Pons (tissue), 1 donor: ENCODE measurements around the gene TYMP.
"Not testable (repeated sequence)": the region's sequence is repeated elsewhere in the genome, so short reads cannot be mapped to it uniquely, and the experiment has no call there.

Experiments
- DNase-seq: peaks from one replicate; pipeline ENCODE4 v3.0.0-alpha.2; 2016; ENCODE audit warnings: low spot score

Gene TYMP

GRCh38 chr22:50562523-50563412, 33.0 kb upstream of the TYMP start, which contains the start of gene SYCE3:
TSS of gene SYCE3 (minus strand) at chr22:50562919. CDS start at chr22:50556405, 6,514 bp downstream.
- peak; percentile 95 for DNase-seq

- no peak for DNase-seq
Measured at GRCh38 chr22:50561401-50562358, 31.9 kb upstream of the TYMP start.

GRCh38 chr22:50560034-50560433, 30.2 kb upstream of the TYMP start:
- no peak for DNase-seq

GRCh38 chr22:50556703-50557102, 26.9 kb upstream of the TYMP start:
- DNase-seq = no peak

- no peak for DNase-seq
Measured at GRCh38 chr22:50553310-50553709, 23.5 kb upstream of the TYMP start.

- DNase-seq = no peak
Measured at GRCh38 chr22:50551160-50551752, 21.4 kb upstream of the TYMP start.

GRCh38 chr22:50550395-50550794, 20.6 kb upstream of the TYMP start:
- no peak for DNase-seq

GRCh38 chr22:50548921-50549790, 19.3 kb upstream of the TYMP start:
- DNase-seq = no peak

- no peak for DNase-seq
Measured at GRCh38 chr22:50548040-50548920, 18.5 kb upstream of the TYMP start.

- DNase-seq = no peak
Measured at GRCh38 chr22:50547263-50547985, 17.6 kb upstream of the TYMP start.

- no peak for DNase-seq
Measured at GRCh38 chr22:50546326-50547262, 16.8 kb upstream of the TYMP start.

- no peak for DNase-seq
Measured at GRCh38 chr22:50545522-50546325, 15.9 kb upstream of the TYMP start, which contains the start of gene KLHDC7B. TSS of gene KLHDC7B (plus strand) at chr22:50545899. CDS start at chr22:50546244, 345 bp downstream.

- DNase-seq = no peak
Measured at GRCh38 chr22:50544746-50545253, 15.0 kb upstream of the TYMP start.

- no peak for DNase-seq
Measured at GRCh38 chr22:50544078-50544745, 14.4 kb upstream of the TYMP start.

GRCh38 chr22:50542416-50542927, 12.7 kb upstream of the TYMP start:
- DNase-seq = no peak

- DNase-seq = not testable (repeated sequence)
Measured at GRCh38 chr22:50541667-50542026, 11.8 kb upstream of the TYMP start.
